IMR-90 (cell line): ENCODE measurements around the gene MRGPRD. TPM values are rescaled to one million over a fixed set of nuclear protein-coding genes. Genes with fewer than 3 reads are reported as not detected.
A peak's percentile ranks its signal among the peaks of the same experiment; 100 is the strongest.

Experiments
- ATAC-seq: fragments of 200-7000 bp; cut with Tn5 transposase; 2 replicates; pipeline ENCODE4 v1.9.1; 2020; ENCODE audit warnings: low read depth, mild to moderate bottlenecking, moderate library complexity
- BruUV-seq: library from RNA; stranded (reverse); fragments of 400-500 nt; replicated peaks from 2 replicates; lab custom pipeline; 2021; lab: Mats Ljungman, UMichigan
- CTCF ChIA-PET: fragments of 300-600 bp; formaldehyde crosslinking; extraction: SDS; loops from one replicate; lab custom pipeline; 2021; ENCODE audit warnings: antibody characterized with exemption; lab: Yijun Ruan, JAX
- POLR2A ChIA-PET: fragments of 300-600 bp; sonication (Branson Sonifier 250); formaldehyde crosslinking; loops from one replicate; lab custom pipeline; 2022; ENCODE audit warnings: antibody characterized with exemption; ENCODE audit not compliant: unreplicated experiment; lab: Charles Lee
- DNase-seq: peaks from one replicate; pipeline ENCODE4 v3.0.0; 2013
- H2AFZ ChIP-seq: replicated peaks from 2 replicates; pipeline ENCODE3; 2013; ENCODE audit warnings: low read length, mild to moderate bottlenecking; ENCODE audit not compliant: poor library complexity
- H2AK5ac ChIP-seq: 2 replicates; pipeline ENCODE4 v1.6.1; 2013; ENCODE audit warnings: low read depth, low read length, inconsistent platforms
- H2AK9ac ChIP-seq: replicated peaks from 2 replicates; pipeline ENCODE3; 2013; ENCODE audit warnings: mild to moderate bottlenecking, low read depth, low read length, moderate library complexity; ENCODE audit not compliant: poor library complexity
- H2BK120ac ChIP-seq: 2 replicates; pipeline ENCODE4 v1.6.1; 2013; ENCODE audit warnings: low read depth, low read length, inconsistent platforms
- H2BK15ac ChIP-seq: 3 replicates; pipeline ENCODE4 v1.6.1; 2013; ENCODE audit warnings: low read depth, low read length, inconsistent platforms
- H2BK20ac ChIP-seq: 2 replicates; pipeline ENCODE4 v1.6.1; 2013; ENCODE audit warnings: low read depth, mild to moderate bottlenecking, inconsistent platforms, low read length, moderate library complexity
- H2BK5ac ChIP-seq: 2 replicates; pipeline ENCODE4 v1.6.1; 2013; ENCODE audit warnings: mild to moderate bottlenecking, low read depth, low read length, inconsistent platforms; ENCODE audit not compliant: poor library complexity, severe bottlenecking
- H3K14ac ChIP-seq: replicated peaks from 2 replicates; pipeline ENCODE4 v1.6.1; 2013; ENCODE audit warnings: low read depth, low read length, inconsistent platforms
- H3K18ac ChIP-seq: 2 replicates; pipeline ENCODE4 v1.6.1; 2013; ENCODE audit warnings: low read depth, low read length, control low read depth
- H3K23ac ChIP-seq: 2 replicates; pipeline ENCODE4 v1.6.1; 2013; ENCODE audit warnings: low read depth, low read length, inconsistent platforms
- H3K27ac ChIP-seq: 2 replicates; pipeline ENCODE4 v1.5.1; 2013; ENCODE audit warnings: mild to moderate bottlenecking, control low read depth, low read length; ENCODE audit not compliant: insufficient read depth
- H3K27me3 ChIP-seq: 2 replicates; pipeline ENCODE4 v1.6.1; 2013; ENCODE audit warnings: low read length; ENCODE audit not compliant: control insufficient read depth, insufficient read depth
- H3K36me3 ChIP-seq: 2 replicates; pipeline ENCODE4 v1.6.1; 2013; ENCODE audit warnings: low read length, mixed read lengths; ENCODE audit not compliant: control insufficient read depth, insufficient read depth
- H3K4ac ChIP-seq: 2 replicates; pipeline ENCODE4 v1.6.1; 2013; ENCODE audit warnings: low read depth, low read length, inconsistent platforms
- H3K4me1 ChIP-seq: 2 replicates; pipeline ENCODE4 v1.6.1; 2013; ENCODE audit warnings: low read length, mixed read lengths; ENCODE audit not compliant: control insufficient read depth, insufficient read depth
- H3K4me2 ChIP-seq: 2 replicates; pipeline ENCODE4 v1.6.1; 2013; ENCODE audit warnings: low read depth, mild to moderate bottlenecking, control low read depth, low read length, moderate library complexity
- H3K4me3 ChIP-seq: 2 replicates; pipeline ENCODE4 v1.5.1; 2013; ENCODE audit warnings: low read depth, mild to moderate bottlenecking, control low read depth, low read length, moderate library complexity; ENCODE audit not compliant: insufficient read depth
- H3K56ac ChIP-seq: 2 replicates; pipeline ENCODE4 v1.6.1; 2013; ENCODE audit warnings: low read length, inconsistent platforms; ENCODE audit not compliant: insufficient read depth; ENCODE audit errors: extremely low read depth
- H3K79me1 ChIP-seq, 2 experiments: 2 replicates each; pipeline ENCODE4 v1.6.1; 2013; ENCODE audit warnings: low read length in 2 of 2, inconsistent platforms in 1 of 2, low read depth in 1 of 2
- H3K9ac ChIP-seq: 2 replicates; pipeline ENCODE4 v1.6.1; 2013; ENCODE audit warnings: low read depth, low read length, control low read depth
- H3K9me1 ChIP-seq: 2 replicates; pipeline ENCODE4 v1.6.1; 2013; ENCODE audit warnings: low read length, inconsistent platforms; ENCODE audit not compliant: insufficient read depth
- H3K9me3 ChIP-seq: 2 replicates; pipeline ENCODE4 v1.6.1; 2013; ENCODE audit warnings: low read length; ENCODE audit not compliant: control insufficient read depth, insufficient read depth
- H4K20me1 ChIP-seq: 2 replicates; pipeline ENCODE4 v1.6.1; 2013; ENCODE audit warnings: low read length, inconsistent platforms; ENCODE audit not compliant: insufficient read depth
- H4K5ac ChIP-seq: 2 replicates; pipeline ENCODE4 v1.6.1; 2013; ENCODE audit warnings: mild to moderate bottlenecking, low read depth, low read length, control low read depth
- H4K8ac ChIP-seq, 2 experiments: 2 replicates each; pipeline ENCODE4 v1.6.1; 2013; ENCODE audit warnings: low read depth in 2 of 2, low read length in 2 of 2, control low read depth in 1 of 2, inconsistent platforms in 1 of 2
- H4K91ac ChIP-seq: 2 replicates; pipeline ENCODE4 v1.6.1; 2013; ENCODE audit warnings: low read depth, low read length, inconsistent platforms; ENCODE audit not compliant: insufficient read depth
- CHD1 ChIP-seq: IDR thresholded peaks from 2 replicates; pipeline ENCODE4 v1.6.1; 2012; ENCODE audit warnings: low read depth, low read length, improper control_type of control experiment
- POLR2A ChIP-seq: IDR thresholded peaks from 2 replicates; pipeline ENCODE4 v1.6.1; 2012; ENCODE audit warnings: mild to moderate bottlenecking, low read depth, low read length
- RCOR1 ChIP-seq: IDR thresholded peaks from 2 replicates; pipeline ENCODE4 v1.6.1; 2012; ENCODE audit warnings: mild to moderate bottlenecking, low read length, improper control_type of control experiment; ENCODE audit not compliant: insufficient replicate concordance
- RFX5 ChIP-seq: IDR thresholded peaks from 2 replicates; pipeline ENCODE4 v1.8.0; 2012; ENCODE audit warnings: low read depth, mild to moderate bottlenecking, low read length, moderate library complexity
- WGBS, 2 experiments: methylation state at CpG; one replicate each; pipeline versions ENCODE4 v1.1.5 to v1.1.7; 2013; ENCODE audit warnings: missing lambda C conversion rate in 2 of 2; ENCODE audit not compliant: insufficient read length in 1 of 2; ENCODE audit errors: extremely low coverage in 2 of 2; 5-methylcytosine and 5-hydroxymethylcytosine counted together
- dilution Hi-C: fragments of 300-500 bp; cut with HindIII; formaldehyde crosslinking; loops from one replicate; pipeline ENCODE4 v1.14.3; 2018; ENCODE audit warnings: low sequenced_read_pairs; ENCODE audit not compliant: unreplicated experiment
- in situ Hi-C: fragments of 300-500 bp; cut with MboI; formaldehyde crosslinking; loops from 3 replicates; pipeline ENCODE4 v1.14.3; 2019; ENCODE audit warnings: low sequenced_read_pairs, inconsistent platforms, mixed read lengths
- intact Hi-C: fragments of 100-400 bp; cut with micrococcal nuclease; formaldehyde crosslinking; loops from 2 replicates; pipeline ENCODE4 v1.10.0; 2022
- polyA plus RNA-seq, 3 experiments: library from polyadenylated mRNA; depleted of rRNA; stranded (reverse); fragments of >200 nt; gene quantifications; 2 replicates each; pipeline ENCODE4 v1.2.3, GENCODE V29; 2012; ENCODE audit warnings: low replicate concordance in 1 of 3
- total RNA-seq: library from RNA; depleted of rRNA; stranded (reverse); fragments of >200 nt; gene quantifications from 2 replicates; pipeline ENCODE4 v1.2.3, GENCODE V29; 2012

Gene MRGPRD
- total and polyA plus RNA-seq, 2 of the 4 experiments (the other 2 are of a cell fraction): not detected

- no peak overlapping the region for H3K56ac ChIP-seq
- peak overlapping the region; percentile 2 for H2AFZ ChIP-seq
- H2BK15ac ChIP-seq: no peak overlapping the region
- peak overlapping the region in 1 of 2 experiments; percentile 4; a peak in 2 of 4 replicates for H4K8ac ChIP-seq
- in situ Hi-C loops: no loop called here
- ChIA-PET CTCF (interaction anchor here (0.6 kb wide), 2 partner anchors 52 to 107 kb away, joined by 3 read pairs; no protein-coding TSS in a partner anchor), POLR2A (no interaction called here)
- no peak overlapping the region for H4K91ac ChIP-seq
- DNase-seq: peak; percentile 12
- TF ChIP-seq CHD1: no peak
- TF ChIP-seq POLR2A: no peak
- TF ChIP-seq RCOR1: no peak
- TF ChIP-seq RFX5: no peak
- H3K9me3 ChIP-seq: no peaks in the 10 kb centered on the region
- H4K5ac ChIP-seq: no peak overlapping the region
- dilution Hi-C loops: no loop called here
- H2AK9ac ChIP-seq: peak overlapping the region; percentile 4
- WGBS, 2 experiments: 10% methylated on average over 5 of the region's 13 CpGs; no CpG with 5 or more reads in 1 of the 2 experiments
- 0 out of 2 replicates have a peak overlapping the region, but pooled peaks have one; percentile 29 for H3K4ac ChIP-seq
- H3K27ac ChIP-seq: no peak overlapping the region
- peaks cover 10% of the 10 kb centered on the region; the same call in 1 of the 2 replicates for H3K9me1 ChIP-seq
- peak overlapping the region; percentile 16; the same call in 1 of the 2 replicates for H3K23ac ChIP-seq
- H3K79me1 ChIP-seq: no peaks in the 10 kb centered on the region; a peak in 1 of 4 replicates
- H2BK120ac ChIP-seq: 0 out of 2 replicates have a peak overlapping the region, but pooled peaks have one; percentile 0
- peak overlapping the region; percentile 12; the same call in 1 of the 2 replicates for H3K14ac ChIP-seq
- intact Hi-C loops: no loop called here
- H3K4me2 ChIP-seq: no peak overlapping the region
- no peak overlapping the region for H2BK5ac ChIP-seq
- no peak overlapping the region for H3K4me3 ChIP-seq
- peak; percentile 10 for ATAC-seq
- H3K27me3 ChIP-seq: peaks cover 9% of the 10 kb centered on the region
- peaks cover 8% of the 10 kb centered on the region; the same call in 1 of the 2 replicates for H3K36me3 ChIP-seq
- BruUV-seq: no TSS peak
- peaks cover 26% of the 10 kb centered on the region for H3K4me1 ChIP-seq
- H2BK20ac ChIP-seq: no peak overlapping the region
- H4K20me1 ChIP-seq: no peaks in the 10 kb centered on the region
- peak overlapping the region; percentile 35; the same call in 1 of the 2 replicates for H2AK5ac ChIP-seq
- H3K9ac ChIP-seq: no peak overlapping the region
- H3K18ac ChIP-seq: no peak overlapping the region
These were observed 17.7 kb upstream of the MRGPRD start for GRCh38 chr11:68998390-68998911.
